ENCODE data around the gene TCHP. TPM values are rescaled to one million over a fixed set of nuclear protein-coding genes. Genes with fewer than 3 reads are reported as not detected.
"Not testable (repeated sequence)": the region's sequence is repeated elsewhere in the genome, so short reads cannot be mapped to it uniquely, and the experiment has no call there.

Gene TCHP
- 10 to 100 TPM in 1 of 2 donors, 1 to 10 TPM in 1; 9.3 to 13.8 TPM for total RNA-seq
- long read RNA-seq, donor 1, partial matches to known transcripts = 3 of 10 reads
- long read RNA-seq, donor 1, other reads (novel, unspliced or antisense) = 4 of 10 reads
- long read RNA-seq, donor 2, transcript TCHP-202 (13 exons, 3,090 nt) = major isoform, 9 of 18 reads
- long read RNA-seq, donor 2, partial matches to known transcripts = 4 of 18 reads
- long read RNA-seq, donor 2, other reads (novel, unspliced or antisense) = 4 of 18 reads

- intact Hi-C loops (cut with DNase I) = no loop called here
These were observed at the start of gene TCHP for GRCh38 chr12:109899783-109900751. Gene TCHP (plus strand): TSS chr12:109900274. CDS start chr12:109903027, 2,753 bp downstream.

GRCh38 chr12:109850518-109850917, 49.6 kb upstream of the TCHP start:
- DNase-seq (ENCODE audit: low spot score); intact Hi-C loops (cut with DNase I): not testable (repeated sequence)

More at GRCh38 chr12:109899783-109900751, at the start of gene TCHP:
- peak; percentile 96 for DNase-seq (ENCODE audit: low spot score)

- peak; percentile 57 for DNase-seq (ENCODE audit: low spot score)
- intact Hi-C loops (cut with DNase I) = no loop called here
These were observed 44.7 kb upstream of the TCHP start for GRCh38 chr12:109855377-109855776.

- DNase-seq (ENCODE audit: low spot score) = no peak
- intact Hi-C loops (cut with DNase I) = no loop called here
These were observed 42.4 kb upstream of the TCHP start for GRCh38 chr12:109857715-109858114.

GRCh38 chr12:109858764-109859163, 41.3 kb upstream of the TCHP start:
- intact Hi-C loops (cut with DNase I) = no loop called here
- DNase-seq (ENCODE audit: low spot score) = no peak

- intact Hi-C loops (cut with DNase I) = no loop called here
- DNase-seq (ENCODE audit: low spot score) = no peak
These were observed 39.1 kb upstream of the TCHP start for GRCh38 chr12:109860977-109861376.

- no peak for DNase-seq (ENCODE audit: low spot score)
- intact Hi-C loops (cut with DNase I) = no loop called here
These were observed 38.3 kb upstream of the TCHP start for GRCh38 chr12:109861689-109862314.

- intact Hi-C loops (cut with DNase I); DNase-seq (ENCODE audit: low spot score): not testable (repeated sequence)
These were observed 37.6 kb upstream of the TCHP start for GRCh38 chr12:109862491-109862890.

- intact Hi-C loops (cut with DNase I) = no loop called here
- DNase-seq (ENCODE audit: low spot score) = no peak
These were observed 36.0 kb upstream of the TCHP start for GRCh38 chr12:109863847-109864712.

GRCh38 chr12:109864916-109865315, 35.2 kb upstream of the TCHP start:
- intact Hi-C loops (cut with DNase I) = no loop called here
- DNase-seq (ENCODE audit: low spot score) = no peak

- intact Hi-C loops (cut with DNase I) = no loop called here
- no peak for DNase-seq (ENCODE audit: low spot score)
These were observed 31.7 kb upstream of the TCHP start for GRCh38 chr12:109868182-109869051.

GRCh38 chr12:109870648-109871047, 29.4 kb upstream of the TCHP start:
- intact Hi-C loops (cut with DNase I) = loop anchor here in 1 of 2 donors (10.0 kb wide), 1 partner anchor 66 kb away; no protein-coding TSS in a partner anchor
- no peak for DNase-seq (ENCODE audit: low spot score)

GRCh38 chr12:109871668-109872314, 28.3 kb upstream of the TCHP start:
- intact Hi-C loops (cut with DNase I) = loop anchor here in 1 of 2 donors (10.0 kb wide), 1 partner anchor 67 kb away; no protein-coding TSS in a partner anchor
- DNase-seq (ENCODE audit: low spot score) = no peak

- intact Hi-C loops (cut with DNase I) = loop anchor here in 1 of 2 donors (10.0 kb wide), 1 partner anchor 69 kb away; no protein-coding TSS in a partner anchor
These were observed 26.4 kb upstream of the TCHP start for GRCh38 chr12:109873653-109874052.

GRCh38 chr12:109875572-109876131, 24.4 kb upstream of the TCHP start:
- no peak for DNase-seq (ENCODE audit: low spot score)
- intact Hi-C loops (cut with DNase I) = loop anchor here in 1 of 2 donors (10.0 kb wide), 1 partner anchor 71 kb away; no protein-coding TSS in a partner anchor

More at GRCh38 chr12:109873653-109874052, 26.4 kb upstream of the TCHP start:
- DNase-seq (ENCODE audit: low spot score) = no peak

GRCh38 chr12:109876406-109876805, 23.7 kb upstream of the TCHP start:
- DNase-seq (ENCODE audit: low spot score) = no peak
- intact Hi-C loops (cut with DNase I) = loop anchor here in 1 of 2 donors (10.0 kb wide), 1 partner anchor 72 kb away; no protein-coding TSS in a partner anchor
